GM20000 (cell line): Measurements from ENCODE around the gene CD28.

Experiments
- DNase-seq: peaks from one replicate; pipeline ENCODE4 v3.0.0; 2012; ENCODE audit warnings: low spot score
- TF ChIP-seq, protein P1 (sequence below): IDR thresholded peaks from 2 replicates; pipeline ENCODE4 v1.5.1; 2012; ENCODE audit warnings: mild to moderate bottlenecking, control low read depth; ENCODE audit errors: extremely low read depth, missing control alignments

CD28 gene

DNA sequence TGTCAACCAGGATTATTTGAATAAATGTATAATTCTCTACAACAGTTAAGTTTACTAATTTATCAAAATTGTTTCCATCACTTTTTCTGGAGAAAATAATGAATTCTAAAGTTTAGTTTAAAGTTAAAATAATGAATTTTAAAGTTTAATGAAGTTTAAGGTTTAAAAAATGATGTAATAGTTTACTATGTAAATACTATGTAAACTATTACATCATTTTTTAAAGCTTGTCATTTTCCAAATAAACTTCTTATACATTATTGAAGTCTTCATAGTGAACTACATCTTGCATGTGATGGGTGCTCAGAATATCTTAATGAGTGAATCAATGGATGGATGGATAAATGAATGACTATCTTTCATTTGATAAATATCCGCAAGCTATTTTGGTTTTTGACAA, 38.8 kb downstream of the CD28 start:
- TF ChIP-seq, protein P1, sequence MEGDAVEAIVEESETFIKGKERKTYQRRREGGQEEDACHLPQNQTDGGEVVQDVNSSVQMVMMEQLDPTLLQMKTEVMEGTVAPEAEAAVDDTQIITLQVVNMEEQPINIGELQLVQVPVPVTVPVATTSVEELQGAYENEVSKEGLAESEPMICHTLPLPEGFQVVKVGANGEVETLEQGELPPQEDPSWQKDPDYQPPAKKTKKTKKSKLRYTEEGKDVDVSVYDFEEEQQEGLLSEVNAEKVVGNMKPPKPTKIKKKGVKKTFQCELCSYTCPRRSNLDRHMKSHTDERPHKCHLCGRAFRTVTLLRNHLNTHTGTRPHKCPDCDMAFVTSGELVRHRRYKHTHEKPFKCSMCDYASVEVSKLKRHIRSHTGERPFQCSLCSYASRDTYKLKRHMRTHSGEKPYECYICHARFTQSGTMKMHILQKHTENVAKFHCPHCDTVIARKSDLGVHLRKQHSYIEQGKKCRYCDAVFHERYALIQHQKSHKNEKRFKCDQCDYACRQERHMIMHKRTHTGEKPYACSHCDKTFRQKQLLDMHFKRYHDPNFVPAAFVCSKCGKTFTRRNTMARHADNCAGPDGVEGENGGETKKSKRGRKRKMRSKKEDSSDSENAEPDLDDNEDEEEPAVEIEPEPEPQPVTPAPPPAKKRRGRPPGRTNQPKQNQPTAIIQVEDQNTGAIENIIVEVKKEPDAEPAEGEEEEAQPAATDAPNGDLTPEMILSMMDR = no peak
- no peak for DNase-seq

DNA sequence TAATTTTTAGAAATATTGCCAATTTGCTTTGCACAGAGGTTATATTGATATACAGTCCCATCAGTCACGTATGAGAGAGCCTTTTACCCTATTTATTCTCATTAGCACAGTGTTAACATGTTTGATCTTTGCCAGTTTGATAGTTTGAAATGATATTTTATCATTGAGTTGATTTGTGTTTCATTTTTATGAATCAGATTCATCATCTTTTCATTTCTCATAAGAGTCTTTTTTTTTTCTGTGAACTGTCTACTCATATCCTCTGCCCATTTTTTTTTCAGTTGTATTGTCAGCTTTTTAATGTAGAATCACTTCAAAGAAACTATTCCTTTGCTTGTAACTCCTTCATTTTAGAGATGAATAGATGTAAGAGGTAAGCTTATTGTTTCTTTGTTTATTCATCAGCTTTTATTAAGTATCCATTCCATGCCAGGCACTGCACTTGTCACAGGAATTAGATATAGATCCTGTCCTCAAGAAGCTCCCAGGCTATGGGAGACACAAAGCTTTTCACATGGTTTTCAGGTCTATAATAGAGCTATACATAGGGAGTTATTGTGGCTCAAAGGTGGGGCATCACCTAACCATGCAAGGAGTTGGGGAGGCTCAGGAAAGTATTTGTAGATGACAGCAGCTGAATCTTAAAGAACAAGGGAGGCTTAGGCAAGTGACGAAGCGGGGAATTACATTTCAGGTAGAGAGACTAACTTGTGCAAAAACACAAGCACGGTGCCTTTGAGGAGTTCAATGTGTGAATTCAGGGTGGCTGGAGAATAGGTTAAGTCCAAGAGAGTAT, 42.1 kb downstream of the CD28 start:
- TF ChIP-seq, protein P1 = no peak
- no peak for DNase-seq

DNA sequence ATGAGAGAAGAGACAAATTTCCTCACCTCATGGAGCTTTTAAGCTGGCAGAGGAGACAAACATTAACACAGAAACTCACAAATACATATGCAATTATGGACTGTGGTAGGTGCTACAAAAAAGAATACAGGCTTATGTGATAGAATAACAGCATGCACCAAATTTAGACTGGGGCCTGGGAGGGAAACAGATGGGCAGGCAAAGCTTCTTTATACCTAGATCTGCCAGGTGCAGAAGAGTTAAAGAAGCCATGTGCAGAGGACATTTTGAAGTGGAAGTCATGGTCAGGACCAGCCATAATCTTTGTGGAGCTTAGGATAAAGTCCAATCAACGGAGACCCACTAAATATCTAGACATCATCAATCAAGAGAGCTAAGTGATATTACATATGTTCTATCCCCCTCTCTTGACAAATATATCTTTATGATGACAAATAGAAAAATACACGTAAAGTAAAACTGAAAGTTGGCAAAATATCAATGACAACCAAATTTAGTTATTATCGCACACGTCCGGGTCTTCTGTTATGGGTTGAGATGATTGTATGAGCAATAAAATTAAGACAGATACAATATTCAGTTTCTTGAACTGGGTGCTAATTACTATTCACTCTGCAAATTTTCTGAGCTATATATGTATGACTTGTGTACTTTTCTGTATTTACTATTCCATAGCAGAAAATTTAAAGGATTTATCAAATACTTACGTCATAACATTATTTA, 44.1 kb downstream of the CD28 start:
- TF ChIP-seq, protein P1 = no peak
- DNase-seq = no peak

DNA sequence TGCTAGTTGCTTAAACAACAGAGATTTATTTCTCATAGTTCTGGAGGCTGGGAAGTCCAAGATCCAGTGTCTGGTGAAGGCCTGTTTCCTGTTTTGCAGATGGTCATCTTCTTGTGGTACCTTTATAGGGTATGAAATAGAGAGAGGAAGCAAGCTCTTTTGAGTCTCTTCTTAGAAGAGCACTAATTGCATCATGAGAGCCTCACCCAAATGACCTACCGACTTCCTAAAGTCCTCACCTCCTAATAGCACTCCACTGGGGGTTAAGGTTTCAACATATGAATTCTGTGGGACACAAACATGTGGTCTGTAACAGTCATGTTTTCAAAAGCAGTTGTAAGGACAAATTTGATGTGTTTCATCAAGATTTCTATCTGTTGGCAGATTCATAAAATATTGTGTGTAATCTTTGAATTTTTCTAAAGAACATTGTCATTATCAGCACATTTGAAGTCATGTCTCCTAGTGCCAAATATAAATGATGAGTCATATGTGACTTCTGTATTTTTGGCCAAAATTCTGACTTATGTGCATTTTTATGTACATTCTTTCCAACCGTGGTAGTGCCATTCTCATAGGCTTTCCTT, 45.3 kb downstream of the CD28 start:
- no peak for DNase-seq
- TF ChIP-seq, protein P1 = no peak

- DNase-seq = no peak
- TF ChIP-seq, protein P1 = no peak
Measured at GRCh38 chr2:203756161-203756560, 49.7 kb downstream of the CD28 start.

- no peak for DNase-seq
- TF ChIP-seq, protein P1 = no peak
Measured at GRCh38 chr2:203758841-203759689, 52.6 kb downstream of the CD28 start.
